ENCODE measurements around the gene BBS1. TPM values are rescaled to one million over a fixed set of nuclear protein-coding genes. Genes with fewer than 3 reads are reported as not detected.
"Not testable (repeated sequence)": the region's sequence is repeated elsewhere in the genome, so short reads cannot be mapped to it uniquely, and the experiment has no call there.

The BBS1 gene
- 20.7 and 120 TPM in 2 replicates for total RNA-seq

DNA sequence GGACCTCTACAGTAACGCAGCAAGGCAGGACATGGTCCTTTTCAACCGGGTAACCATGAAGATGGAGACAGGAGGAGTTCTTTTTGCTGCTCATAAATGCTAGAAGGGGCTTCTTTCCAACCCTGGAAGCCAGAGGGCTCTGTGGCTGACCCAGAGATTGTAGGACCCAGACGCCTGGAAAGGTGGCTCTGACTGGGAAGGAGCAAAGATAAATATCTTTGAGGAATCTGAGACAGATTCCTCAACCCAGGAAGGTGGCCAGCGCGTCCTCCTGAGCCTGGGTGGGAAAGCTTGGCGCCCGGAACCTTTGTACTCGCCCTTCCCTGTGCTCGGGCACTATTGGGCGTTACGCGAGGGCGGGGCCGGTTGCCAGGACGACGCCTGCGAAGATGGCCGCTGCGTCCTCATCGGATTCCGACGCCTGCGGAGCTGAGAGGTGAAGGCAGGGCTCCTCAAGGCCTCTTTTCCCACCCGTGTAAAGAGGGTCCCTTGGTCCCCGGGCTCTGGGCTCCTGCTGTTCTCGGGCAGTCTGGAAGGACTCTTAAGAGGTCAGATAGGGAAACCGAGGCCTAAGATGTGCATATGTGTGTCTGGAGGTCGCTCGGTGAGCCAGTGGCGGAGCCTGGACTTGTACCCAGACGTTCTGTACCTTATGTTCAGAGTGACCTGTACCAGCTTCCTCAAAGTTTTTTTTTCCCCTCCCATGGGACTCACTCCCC is at the start of gene BBS1:
Gene BBS1 (plus strand): TSS at position 365 of the 719 bp plus-strand sequence. CDS start 25 bp downstream, at position 390.
- peak; percentile 42 for DNase-seq (ENCODE audit: low read depth)

DNA sequence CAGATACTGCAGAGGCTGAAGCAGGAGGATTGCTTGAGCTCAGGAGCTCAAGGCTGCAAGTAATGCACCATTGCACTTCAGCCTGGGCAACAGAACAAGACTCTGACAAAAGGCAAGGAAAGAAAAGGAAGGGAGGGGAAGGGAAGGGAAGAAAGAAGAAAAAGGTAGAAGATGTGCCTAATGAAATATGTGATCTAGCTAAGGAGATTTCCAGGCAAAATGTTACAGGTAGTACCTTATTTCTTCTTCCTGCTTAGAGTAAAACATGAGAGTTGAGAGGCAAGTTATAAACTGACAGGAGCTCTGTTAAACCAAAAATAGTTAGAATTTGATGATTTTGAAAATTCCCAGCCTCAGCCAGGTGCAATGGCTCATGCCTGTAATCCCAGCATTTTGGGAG is 48.4 kb upstream of the BBS1 start:
- DNase-seq (ENCODE audit: low read depth): no peak

DNA sequence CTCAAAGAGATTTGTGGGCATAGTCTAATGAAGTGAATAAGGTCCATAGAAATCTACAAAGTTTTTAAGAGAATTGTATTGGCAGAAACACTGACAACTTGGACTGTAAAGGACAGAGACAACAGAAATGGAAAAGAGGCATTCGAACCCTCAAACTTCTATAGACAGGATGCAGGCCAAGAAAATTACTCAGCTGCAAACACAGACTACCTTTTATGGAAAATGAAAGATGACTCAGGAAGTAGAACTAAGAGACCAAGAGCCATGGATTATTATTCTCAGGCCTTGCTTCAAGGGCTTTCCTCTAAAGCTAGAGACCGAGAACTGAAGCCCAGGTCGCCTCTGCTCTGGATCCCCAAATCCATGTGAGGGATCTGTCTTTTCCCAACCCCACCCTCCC is 47.5 kb upstream of the BBS1 start:
- no peak for DNase-seq (ENCODE audit: low read depth)

DNA sequence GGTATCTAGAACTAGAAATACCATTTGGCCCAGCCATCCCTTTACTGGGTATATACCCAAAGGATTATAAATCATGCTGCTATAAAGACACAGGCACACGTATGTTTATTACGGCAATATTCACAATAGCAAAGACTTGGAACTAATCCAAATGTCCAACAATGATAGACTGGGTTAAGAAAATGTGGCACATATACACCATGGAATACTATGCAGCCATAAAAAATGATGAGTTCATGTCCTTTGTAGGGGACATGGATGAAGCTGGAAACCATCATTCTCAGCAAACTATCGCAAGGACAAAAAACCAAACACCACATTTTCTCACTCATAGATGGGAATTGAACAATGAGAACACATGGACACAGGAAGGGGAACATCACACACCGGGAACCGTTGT is 46.3 kb upstream of the BBS1 start:
- DNase-seq (ENCODE audit: low read depth): not testable (repeated sequence)

DNA sequence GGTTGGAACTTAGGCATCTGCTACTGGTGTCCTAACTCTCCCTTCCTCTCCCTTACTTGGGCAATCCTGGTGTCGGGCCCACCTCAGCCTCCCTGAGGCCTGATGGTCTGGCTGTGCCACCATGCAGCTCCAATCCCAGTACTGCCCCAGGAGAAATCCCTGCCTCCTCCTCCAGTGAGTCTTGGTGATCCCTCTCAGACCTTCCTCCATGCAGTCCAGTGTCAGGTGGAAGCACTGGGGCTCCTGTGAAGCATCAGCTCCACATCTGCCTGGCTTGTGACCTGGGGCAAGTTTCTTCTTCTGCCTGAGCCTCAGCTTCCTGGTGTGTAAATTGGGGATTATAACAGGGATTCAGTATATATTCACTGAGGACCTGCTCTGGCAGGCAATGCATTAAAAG is 45.5 kb upstream of the BBS1 start:
- DNase-seq (ENCODE audit: low read depth): no peak

DNA sequence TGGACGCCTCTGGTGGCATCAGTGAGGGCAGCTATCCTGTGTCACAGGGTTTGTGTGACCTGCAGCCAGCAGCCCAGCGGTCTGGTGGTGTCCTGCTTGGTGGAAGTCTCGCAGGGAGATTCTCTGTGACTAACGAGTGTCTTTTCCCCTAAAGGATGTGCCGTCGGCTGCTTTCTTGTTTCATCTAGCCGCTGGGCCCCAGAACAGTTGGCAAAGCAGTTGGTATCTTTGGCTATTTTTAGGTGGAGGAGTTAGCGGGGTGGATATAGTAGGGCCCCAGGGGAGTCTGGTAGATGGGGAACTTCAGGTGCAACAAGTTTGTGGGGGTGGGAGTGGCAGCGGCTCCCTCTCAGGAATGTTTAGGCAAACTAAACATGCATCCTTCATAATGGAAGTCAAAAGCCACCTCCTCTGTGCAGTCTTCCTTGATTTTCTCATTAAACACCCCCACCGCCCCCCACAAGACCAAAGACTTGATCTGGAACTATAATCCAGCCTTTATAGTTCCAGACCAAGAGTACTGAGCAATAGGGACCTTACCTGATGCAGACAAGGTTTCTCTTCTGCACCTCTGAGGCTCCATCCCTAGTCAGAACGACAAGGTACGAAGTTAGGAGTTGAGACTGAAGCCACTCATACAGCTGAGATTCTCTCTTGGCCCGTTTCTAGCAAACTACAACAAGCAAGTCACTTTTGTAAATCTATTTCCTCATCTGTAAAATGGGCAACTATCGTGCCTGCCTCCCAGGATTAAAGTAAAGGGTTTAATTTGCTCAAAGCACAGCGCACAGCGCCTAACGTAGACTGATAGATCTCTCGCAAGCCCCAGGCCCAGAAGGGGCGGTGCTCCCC is 44.8 kb upstream of the BBS1 start:
- DNase-seq (ENCODE audit: low read depth): no peak

DNA sequence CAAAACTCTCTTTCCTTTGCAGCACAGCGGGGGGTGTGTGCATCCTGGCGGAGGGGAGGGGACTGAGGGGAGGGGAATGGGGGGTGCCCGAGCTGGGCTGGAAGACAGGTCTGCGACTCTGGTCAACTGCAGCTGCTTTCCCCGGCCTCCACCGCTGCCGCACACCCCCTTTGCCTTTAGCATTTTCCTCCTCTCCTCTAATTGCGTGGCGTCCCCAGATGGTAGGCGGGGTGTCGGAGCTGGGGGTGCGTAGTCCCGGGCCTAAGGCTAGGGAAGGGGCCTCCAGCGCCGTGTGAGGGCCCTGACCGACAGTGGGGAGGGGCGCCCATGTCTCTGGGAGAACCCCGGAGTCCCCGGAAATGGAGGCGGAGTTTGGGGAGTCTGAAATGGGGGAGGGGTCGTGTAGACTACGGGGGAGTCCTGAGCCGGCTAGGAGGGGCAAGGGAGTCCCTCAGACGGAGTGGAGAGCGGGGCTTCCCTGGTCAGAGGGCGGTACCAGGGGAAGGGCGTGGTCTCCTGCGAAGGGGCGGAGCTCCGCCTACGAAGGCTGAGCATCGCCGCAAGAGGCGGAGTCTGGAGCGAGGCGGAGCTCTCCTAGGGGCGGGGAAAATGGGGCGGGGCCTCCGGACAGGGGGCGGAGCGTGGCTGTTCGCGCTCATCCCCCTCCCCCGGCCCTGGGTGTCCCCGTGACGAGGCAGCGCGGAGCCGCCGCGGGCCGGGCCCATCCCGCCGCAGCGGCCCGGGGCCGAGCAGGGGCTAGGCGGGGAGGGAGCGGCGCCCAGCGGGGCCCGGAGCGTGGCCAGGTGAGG is 44.0 kb upstream of the BBS1 start, which contains the start of gene PELI3:
Gene PELI3 (plus strand): TSS at position 681 of the 809 bp plus-strand sequence. CDS start 1,224 bp downstream, outside the sequence.
- peak; percentile 51 for DNase-seq (ENCODE audit: low read depth)

DNA sequence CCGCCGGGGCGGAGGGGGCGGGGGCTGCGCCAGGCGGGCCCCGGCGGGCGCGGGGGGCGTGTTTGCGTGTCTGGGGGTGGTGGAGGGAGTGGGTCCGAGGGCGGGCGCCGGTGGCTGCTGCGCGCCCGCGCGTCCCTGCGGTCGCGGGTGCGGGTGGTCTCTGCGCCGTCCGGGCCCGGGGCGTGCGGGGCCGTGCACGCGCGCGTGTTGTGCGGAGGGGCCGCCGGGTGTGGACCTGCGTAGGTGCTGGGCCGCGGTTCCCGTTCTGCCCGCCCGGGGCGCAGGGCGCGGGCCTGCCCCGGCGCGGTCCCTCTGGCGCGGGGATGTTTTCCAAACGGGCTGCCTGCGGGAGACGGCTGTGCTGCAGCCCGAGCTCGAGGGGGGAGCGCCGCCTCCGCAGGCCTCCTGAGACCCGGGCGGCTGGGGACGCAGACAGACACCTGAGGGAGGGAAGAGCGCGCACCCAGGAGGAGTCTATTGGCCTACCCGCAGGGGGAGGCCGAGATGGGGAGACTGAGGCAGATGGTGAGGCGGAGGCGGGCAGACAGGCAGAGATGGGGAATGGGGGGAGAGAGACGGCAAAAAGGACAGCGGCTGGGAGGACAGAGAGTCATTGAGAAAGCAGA is 43.3 kb upstream of the BBS1 start:
- no peak for DNase-seq (ENCODE audit: low read depth)

DNA sequence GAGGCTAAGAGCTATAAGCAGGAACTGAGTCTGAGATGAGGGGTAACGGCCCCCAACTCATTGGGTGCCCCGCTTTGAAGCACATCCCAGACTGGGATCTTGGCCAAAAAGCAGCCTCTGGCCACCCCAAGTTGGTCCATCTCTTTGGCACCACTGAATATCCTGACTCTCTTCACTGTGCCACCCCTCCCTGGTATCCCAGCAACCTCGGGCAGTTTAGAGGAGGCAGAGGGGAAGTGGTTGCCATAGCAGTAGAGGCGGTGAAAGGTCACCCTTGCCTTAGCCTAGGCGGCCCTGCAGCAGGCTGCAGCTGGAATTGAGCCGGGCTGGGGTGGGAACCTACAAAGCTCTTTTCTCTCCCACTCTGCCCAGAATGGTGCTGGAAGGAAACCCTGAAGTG is 42.7 kb upstream of the BBS1 start:
- peak; percentile 6 for DNase-seq (ENCODE audit: low read depth)

DNA sequence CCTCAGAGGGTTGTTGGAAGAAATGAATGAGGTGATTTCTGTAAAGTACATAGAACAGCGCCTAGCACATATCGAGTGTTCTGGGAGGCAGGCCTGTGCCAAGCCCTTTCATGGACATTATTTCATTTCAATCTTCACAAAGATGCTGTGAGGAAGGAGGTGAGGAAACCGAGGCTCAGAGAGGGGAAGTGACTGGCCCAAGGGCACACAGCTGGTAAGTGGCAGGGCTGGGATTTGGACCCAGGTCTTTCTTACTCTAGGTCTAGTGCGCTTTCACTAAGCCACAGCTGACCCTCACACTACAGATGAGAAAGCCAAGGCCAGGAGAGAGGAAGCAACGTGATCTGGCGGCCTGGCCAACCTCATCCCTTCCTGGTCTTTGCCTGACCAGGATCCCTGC is 41.7 kb upstream of the BBS1 start:
- no peak for DNase-seq (ENCODE audit: low read depth)

DNA sequence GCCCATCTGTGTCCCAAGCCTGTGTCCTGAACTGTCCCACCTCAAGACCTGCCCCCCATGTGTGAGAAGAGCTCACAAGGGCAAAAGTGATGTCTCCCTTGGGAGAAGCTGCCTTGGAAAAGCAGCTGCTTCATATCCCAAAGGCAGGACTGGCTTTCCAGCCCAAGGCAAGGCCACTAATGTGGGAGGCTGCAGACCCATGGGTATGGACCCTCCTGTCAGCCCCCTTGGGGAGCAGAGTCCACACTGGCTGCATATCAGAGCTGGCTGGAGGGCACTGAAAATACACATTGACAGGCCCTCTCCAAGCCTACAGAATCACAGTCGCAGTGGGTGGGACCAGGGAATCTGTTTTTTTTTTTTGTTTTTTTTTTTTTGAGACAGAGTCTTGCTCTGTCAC is 41.0 kb upstream of the BBS1 start:
- no peak for DNase-seq (ENCODE audit: low read depth)

DNA sequence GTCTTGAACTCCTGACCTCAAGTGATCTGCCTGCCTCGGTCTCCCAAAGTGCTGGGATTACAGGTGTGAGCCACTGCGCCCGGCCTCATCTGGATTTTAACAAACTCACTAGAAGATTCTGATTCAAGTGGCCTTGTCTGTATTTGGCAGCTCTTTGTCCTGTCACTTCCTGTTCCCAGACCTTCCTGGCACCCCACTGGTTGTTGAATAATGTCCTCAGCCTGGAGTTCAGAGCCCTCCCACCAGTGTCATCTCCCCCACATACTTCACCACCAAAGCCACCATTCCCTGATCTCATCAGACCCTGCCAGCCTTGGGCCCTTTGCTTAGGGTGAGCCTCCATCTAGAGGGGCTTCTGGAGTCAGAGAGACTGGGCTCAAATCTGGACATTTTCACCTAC is 40.4 kb upstream of the BBS1 start:
- DNase-seq (ENCODE audit: low read depth): no peak

DNA sequence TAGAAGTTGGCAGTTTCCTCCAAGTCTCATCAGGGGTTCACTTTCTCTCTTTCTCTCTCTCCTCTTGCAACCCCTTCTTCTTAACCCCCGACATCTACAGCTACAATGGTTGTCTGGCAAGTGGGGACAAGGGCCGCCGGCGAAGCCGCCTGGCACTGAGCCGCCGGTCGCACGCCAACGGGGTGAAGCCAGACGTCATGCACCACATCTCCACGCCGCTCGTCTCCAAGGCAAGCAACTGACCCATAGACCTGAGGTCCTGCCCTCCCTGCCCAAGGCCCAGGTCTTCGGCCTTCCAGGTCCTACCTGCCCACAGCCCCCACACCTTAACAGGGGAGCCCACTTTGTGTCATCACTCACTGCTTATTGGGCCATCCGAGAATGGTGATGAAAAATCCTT is 39.3 kb upstream of the BBS1 start:
- no peak for DNase-seq (ENCODE audit: low read depth)

DNA sequence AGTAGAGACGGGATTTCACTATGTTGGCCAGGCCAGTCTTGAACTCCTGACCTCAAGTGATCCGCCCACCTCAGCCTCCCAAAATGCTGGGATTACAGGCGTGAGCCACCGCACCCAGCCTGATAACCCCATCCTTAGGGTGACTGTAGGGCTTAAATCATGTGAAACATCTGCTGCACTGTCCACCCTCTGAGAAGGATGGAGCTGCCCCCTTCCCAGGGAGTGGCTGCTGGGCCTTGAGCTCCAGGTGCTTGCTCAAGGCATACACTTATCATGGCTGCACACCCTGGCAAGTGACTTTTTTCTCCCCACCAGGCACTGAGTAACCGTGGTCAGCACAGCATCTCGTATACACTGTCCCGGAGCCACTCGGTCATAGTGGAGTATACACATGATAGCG is 38.4 kb upstream of the BBS1 start:
- DNase-seq (ENCODE audit: low read depth): no peak

DNA sequence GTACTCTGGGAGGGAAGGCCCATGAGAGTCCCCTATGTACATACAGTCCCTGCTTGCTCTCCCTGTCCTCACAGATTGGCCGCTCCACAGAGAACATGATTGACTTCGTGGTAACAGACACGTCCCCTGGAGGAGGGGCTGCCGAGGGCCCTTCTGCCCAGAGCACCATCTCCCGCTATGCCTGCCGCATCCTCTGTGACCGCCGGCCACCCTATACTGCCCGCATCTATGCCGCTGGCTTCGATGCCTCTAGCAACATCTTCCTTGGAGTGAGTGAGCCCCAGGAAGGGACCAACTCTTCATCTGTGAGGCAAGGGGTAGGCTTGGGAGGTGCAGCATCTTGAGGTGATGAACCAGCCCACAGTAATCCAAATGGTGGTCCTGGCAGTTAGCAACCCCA is 37.3 kb upstream of the BBS1 start:
- no peak for DNase-seq (ENCODE audit: low read depth)

DNA sequence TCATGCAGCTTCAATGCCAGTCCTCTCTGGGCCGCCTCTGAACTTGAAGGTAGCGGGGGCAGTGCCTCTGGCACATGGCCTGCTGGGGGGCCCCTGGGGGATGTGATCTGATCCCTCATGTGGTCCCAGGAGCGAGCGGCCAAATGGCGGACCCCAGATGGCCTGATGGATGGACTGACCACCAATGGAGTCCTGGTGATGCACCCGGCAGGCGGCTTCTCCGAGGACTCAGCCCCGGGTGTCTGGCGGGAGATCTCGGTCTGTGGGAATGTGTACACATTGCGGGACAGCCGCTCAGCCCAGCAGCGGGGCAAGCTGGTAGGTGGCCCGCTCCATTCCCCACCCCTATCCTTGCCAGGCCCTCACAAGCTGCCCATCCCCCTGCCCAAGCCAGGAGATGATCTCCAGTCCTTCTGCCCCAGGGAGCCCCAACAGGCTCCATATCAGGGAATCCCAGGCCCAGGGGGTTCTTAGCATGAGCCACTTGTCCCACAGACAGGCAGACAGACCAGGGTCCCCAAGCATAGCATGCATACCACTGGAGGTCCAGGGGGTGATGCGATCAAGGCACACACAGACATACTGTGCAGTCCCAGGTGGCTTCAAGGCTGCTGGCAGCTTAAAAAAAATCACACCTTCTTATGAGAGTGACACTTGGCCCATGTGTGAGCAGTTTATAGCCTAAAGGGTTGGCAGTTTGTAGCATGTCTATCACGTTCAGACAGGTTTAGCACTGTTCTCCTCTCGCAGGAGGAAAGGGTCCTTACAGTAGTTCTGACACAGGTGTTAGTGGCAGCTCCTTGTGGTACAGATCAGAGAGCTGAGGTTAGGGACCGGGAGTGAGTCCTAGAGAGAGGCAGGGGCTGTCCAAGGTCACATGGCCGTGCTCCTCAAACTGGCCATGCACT is 36.6 kb upstream of the BBS1 start:
- no peak for DNase-seq (ENCODE audit: low read depth)

DNA sequence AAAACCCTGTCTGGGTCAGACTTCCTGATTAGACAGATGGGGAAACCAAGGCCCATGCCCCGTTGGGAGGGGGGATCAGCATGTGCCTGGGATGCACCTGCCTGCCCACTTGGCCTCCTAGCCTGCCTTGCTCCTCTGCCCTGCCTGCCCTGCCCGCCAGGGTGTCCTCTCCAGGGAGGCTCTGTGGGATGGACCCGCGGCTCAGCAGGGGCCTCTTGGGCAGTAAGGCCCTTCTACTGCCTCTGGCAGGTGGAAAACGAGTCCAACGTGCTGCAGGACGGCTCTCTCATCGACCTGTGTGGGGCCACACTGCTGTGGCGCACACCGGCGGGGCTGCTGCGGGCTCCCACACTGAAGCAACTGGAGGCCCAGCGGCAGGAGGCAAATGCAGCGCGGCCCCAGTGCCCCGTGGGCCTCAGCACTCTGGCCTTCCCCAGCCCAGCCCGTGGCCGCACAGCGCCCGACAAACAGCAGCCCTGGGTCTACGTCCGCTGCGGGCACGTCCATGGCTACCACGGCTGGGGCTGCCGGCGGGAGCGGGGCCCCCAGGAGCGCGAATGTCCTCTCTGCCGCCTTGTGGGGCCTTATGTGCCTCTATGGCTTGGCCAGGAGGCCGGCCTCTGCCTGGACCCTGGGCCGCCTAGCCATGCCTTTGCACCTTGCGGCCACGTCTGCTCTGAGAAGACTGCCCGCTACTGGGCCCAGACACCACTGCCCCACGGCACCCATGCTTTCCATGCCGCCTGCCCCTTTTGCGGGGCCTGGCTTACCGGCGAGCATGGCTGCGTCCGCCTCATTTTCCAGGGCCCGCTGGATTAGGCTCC is 34.9 kb upstream of the BBS1 start:
- DNase-seq (ENCODE audit: low read depth): no peak

DNA sequence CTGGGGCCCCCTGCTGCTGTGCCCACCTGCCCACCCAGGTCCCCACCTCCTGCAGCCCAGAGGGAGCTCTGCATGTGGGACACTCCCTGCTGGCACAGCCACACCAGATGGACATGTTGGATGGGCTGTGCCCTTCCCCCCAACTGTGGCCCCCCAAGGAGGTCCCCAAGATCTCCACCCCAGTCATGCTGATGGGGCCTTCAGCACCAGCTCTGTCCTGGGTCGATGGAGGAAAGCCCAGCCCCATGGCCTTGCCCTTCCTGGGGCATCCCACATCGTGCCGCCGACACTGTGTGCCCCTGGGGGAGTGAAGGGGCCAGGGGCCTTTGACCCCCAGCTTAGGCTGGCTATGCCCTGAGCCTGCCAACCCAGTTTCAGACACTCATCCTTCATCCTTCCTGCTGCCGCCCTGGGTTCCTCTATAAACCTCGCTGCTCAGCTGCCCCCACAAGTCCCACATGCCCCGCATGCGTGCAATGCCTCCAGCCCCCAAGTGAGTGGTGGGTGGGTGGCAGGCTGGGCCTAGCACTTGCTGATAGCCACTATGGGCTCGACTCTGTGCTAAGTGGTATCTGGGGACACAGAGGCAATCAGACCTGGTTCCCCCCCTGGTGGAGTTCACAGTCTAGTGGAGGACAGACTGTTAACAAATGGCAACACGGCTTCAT is 34.1 kb upstream of the BBS1 start:
- no peak for DNase-seq (ENCODE audit: low read depth)

DNA sequence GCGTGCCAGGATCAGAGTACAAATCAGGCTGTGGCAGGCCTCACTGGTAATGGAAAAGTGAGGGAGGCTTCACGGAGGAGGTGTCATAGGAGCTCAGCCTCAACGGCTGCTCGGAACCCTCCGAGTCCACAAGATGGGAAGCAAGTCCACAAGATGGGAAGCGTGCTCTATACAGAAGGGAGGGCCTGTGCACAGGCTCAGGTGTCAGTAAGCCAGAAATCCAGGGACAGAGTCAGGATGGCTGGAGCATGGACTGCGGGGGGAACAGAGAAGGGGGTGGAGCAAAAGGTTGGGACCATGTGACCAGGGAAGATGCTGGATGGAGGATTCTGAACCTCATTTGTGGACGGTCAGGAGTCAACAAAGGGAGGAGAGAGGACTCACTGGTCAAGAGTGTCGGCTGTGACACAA is 33.6 kb upstream of the BBS1 start:
- no peak for DNase-seq (ENCODE audit: low read depth)
